ENCODE data around the gene TMBIM4.
"Not testable (repeated sequence)": the region's sequence is repeated elsewhere in the genome, so short reads cannot be mapped to it uniquely, and the experiment has no call there.

Gene TMBIM4

GRCh38 chr12:66182956-66183355 is 13.2 kb upstream of the TMBIM4 start:
- no peaks in the 10 kb centered on the region for H3K4me1 ChIP-seq (ENCODE audit: control insufficient read depth, insufficient read depth, low read length)
- no peaks in the 10 kb centered on the region for H3K36me3 ChIP-seq (ENCODE audit: control insufficient read depth, insufficient read depth, low read length)
- no peaks in the 10 kb centered on the region for H3K9me3 ChIP-seq (ENCODE audit: control insufficient read depth, insufficient read depth, low read depth, low read length)
- H3K4me3 ChIP-seq (ENCODE audit: low read depth, low read length) = no peak overlapping the region
- peaks cover 14% of the 10 kb centered on the region for H3K27me3 ChIP-seq (ENCODE audit: control insufficient read depth, insufficient read depth, low read length)
- no peak overlapping the region for H3K9ac ChIP-seq (ENCODE audit: low read length)
- no peak overlapping the region for H3K27ac ChIP-seq (ENCODE audit: low read depth, low read length)

GRCh38 chr12:66176105-66176900 is 6.5 kb upstream of the TMBIM4 start:
- Histone ChIP-seq H3K9me3 (ENCODE audit: control insufficient read depth, insufficient read depth, low read depth, low read length) (peaks cover 13% of the 10 kb centered on the region; the same call in 1 of the 2 replicates), H3K27me3 (ENCODE audit: control insufficient read depth, insufficient read depth, low read length) (no peaks in the 10 kb centered on the region), H3K27ac (ENCODE audit: low read depth, low read length) (no peak overlapping the region), H3K36me3 (ENCODE audit: control insufficient read depth, insufficient read depth, low read length) (no peaks in the 10 kb centered on the region), H3K4me1 (ENCODE audit: control insufficient read depth, insufficient read depth, low read length) (no peaks in the 10 kb centered on the region), H3K4me3 (ENCODE audit: low read depth, low read length) (no peak overlapping the region), H3K9ac (ENCODE audit: low read length) (no peak overlapping the region)

- H3K36me3 ChIP-seq (ENCODE audit: control insufficient read depth, insufficient read depth, low read length) = not testable (repeated sequence)
These were observed 4.9 kb upstream of the TMBIM4 start for GRCh38 chr12:66174391-66175325.

DNA sequence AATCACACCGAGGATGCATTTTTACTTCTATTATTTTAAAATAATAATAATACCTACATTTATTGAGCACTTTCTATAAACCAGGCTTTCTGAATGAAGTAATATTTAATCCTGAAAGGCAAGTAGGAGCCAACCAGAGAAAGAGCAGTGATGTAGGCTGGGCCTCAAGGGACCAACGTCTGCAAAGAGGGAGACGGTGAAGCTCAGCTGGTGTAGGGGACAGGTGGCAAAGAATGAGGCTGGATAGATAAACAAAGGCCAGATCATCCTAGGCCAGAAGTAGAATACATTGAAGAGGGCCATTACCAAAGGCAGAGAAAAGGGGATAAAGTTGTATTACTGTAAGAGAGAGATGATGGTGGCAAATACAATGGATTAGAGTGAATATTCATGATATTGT is 810 bp upstream of the TMBIM4 start:
- Histone ChIP-seq H3K9me3 (ENCODE audit: control insufficient read depth, insufficient read depth, low read depth, low read length) (peaks cover 25% of the 10 kb centered on the region; the same call in 1 of the 2 replicates), H3K9ac (ENCODE audit: low read length) (no peak overlapping the region)

More at GRCh38 chr12:66174391-66175325, 4.9 kb upstream of the TMBIM4 start:
- not testable (repeated sequence) for H3K27me3 ChIP-seq (ENCODE audit: control insufficient read depth, insufficient read depth, low read length); H3K27ac ChIP-seq (ENCODE audit: low read depth, low read length); H3K4me1 ChIP-seq (ENCODE audit: control insufficient read depth, insufficient read depth, low read length); H3K4me3 ChIP-seq (ENCODE audit: low read depth, low read length); H3K9ac ChIP-seq (ENCODE audit: low read length)
- H3K9me3 ChIP-seq (ENCODE audit: control insufficient read depth, insufficient read depth, low read depth, low read length) = peaks cover 13% of the 10 kb centered on the region; the same call in 1 of the 2 replicates

GRCh38 chr12:66168410-66168809 is 1.4 kb downstream of the TMBIM4 start:
- no peaks in the 10 kb centered on the region for H3K27me3 ChIP-seq (ENCODE audit: control insufficient read depth, insufficient read depth, low read length)
- peak overlapping the region; percentile 94 for H3K4me3 ChIP-seq (ENCODE audit: low read depth, low read length)
- no peak overlapping the region for H3K27ac ChIP-seq (ENCODE audit: low read depth, low read length)
- no peak overlapping the region for H3K9ac ChIP-seq (ENCODE audit: low read length)
- no peaks in the 10 kb centered on the region; the same call in 1 of the 2 replicates for H3K4me1 ChIP-seq (ENCODE audit: control insufficient read depth, insufficient read depth, low read length)
- peaks cover 15% of the 10 kb centered on the region; the same call in 1 of the 2 replicates for H3K9me3 ChIP-seq (ENCODE audit: control insufficient read depth, insufficient read depth, low read depth, low read length)
- no peaks in the 10 kb centered on the region for H3K36me3 ChIP-seq (ENCODE audit: control insufficient read depth, insufficient read depth, low read length)

More for the DNA sequence above, 810 bp upstream of the TMBIM4 start:
- Histone ChIP-seq H3K36me3 (ENCODE audit: control insufficient read depth, insufficient read depth, low read length) (no peaks in the 10 kb centered on the region), H3K4me3 (ENCODE audit: low read depth, low read length) (0 out of 2 replicates have a peak overlapping the region, but pooled peaks have one; percentile 94), H3K27me3 (ENCODE audit: control insufficient read depth, insufficient read depth, low read length) (no peaks in the 10 kb centered on the region), H3K4me1 (ENCODE audit: control insufficient read depth, insufficient read depth, low read length) (no peaks in the 10 kb centered on the region; the same call in 1 of the 2 replicates), H3K27ac (ENCODE audit: low read depth, low read length) (no peak overlapping the region)

- Histone ChIP-seq H3K9me3 (ENCODE audit: control insufficient read depth, insufficient read depth, low read depth, low read length) (peaks cover 20% of the 10 kb centered on the region; the same call in 1 of the 2 replicates), H3K9ac (ENCODE audit: low read length) (no peak overlapping the region), H3K27ac (ENCODE audit: low read depth, low read length) (no peak overlapping the region), H3K4me1 (ENCODE audit: control insufficient read depth, insufficient read depth, low read length) (no peaks in the 10 kb centered on the region; the same call in 1 of the 2 replicates), H3K4me3 (ENCODE audit: low read depth, low read length) (no peak overlapping the region), H3K27me3 (ENCODE audit: control insufficient read depth, insufficient read depth, low read length) (no peaks in the 10 kb centered on the region), H3K36me3 (ENCODE audit: control insufficient read depth, insufficient read depth, low read length) (no peaks in the 10 kb centered on the region)
These were observed 3.2 kb downstream of the TMBIM4 start for GRCh38 chr12:66166561-66166960.

- H3K27ac ChIP-seq (ENCODE audit: low read depth, low read length) = no peak overlapping the region
- peaks cover 22% of the 10 kb centered on the region; the same call in 1 of the 2 replicates for H3K9me3 ChIP-seq (ENCODE audit: control insufficient read depth, insufficient read depth, low read depth, low read length)
- no peaks in the 10 kb centered on the region for H3K27me3 ChIP-seq (ENCODE audit: control insufficient read depth, insufficient read depth, low read length)
- H3K4me1 ChIP-seq (ENCODE audit: control insufficient read depth, insufficient read depth, low read length) = no peaks in the 10 kb centered on the region; the same call in 1 of the 2 replicates
- no peak overlapping the region for H3K9ac ChIP-seq (ENCODE audit: low read length)
- no peaks in the 10 kb centered on the region for H3K36me3 ChIP-seq (ENCODE audit: control insufficient read depth, insufficient read depth, low read length)
- H3K4me3 ChIP-seq (ENCODE audit: low read depth, low read length) = no peak overlapping the region
These were observed 4.7 kb downstream of the TMBIM4 start for GRCh38 chr12:66165141-66165540.

- Histone ChIP-seq H3K9me3 (ENCODE audit: control insufficient read depth, insufficient read depth, low read depth, low read length) (peaks cover 22% of the 10 kb centered on the region; the same call in 1 of the 2 replicates), H3K27me3 (ENCODE audit: control insufficient read depth, insufficient read depth, low read length) (no peaks in the 10 kb centered on the region), H3K27ac (ENCODE audit: low read depth, low read length) (no peak overlapping the region), H3K4me1 (ENCODE audit: control insufficient read depth, insufficient read depth, low read length) (no peaks in the 10 kb centered on the region; the same call in 1 of the 2 replicates), H3K9ac (ENCODE audit: low read length) (no peak overlapping the region), H3K36me3 (ENCODE audit: control insufficient read depth, insufficient read depth, low read length) (peaks cover 6% of the 10 kb centered on the region; the same call in 1 of the 2 replicates), H3K4me3 (ENCODE audit: low read depth, low read length) (no peak overlapping the region)
These were observed 5.4 kb downstream of the TMBIM4 start for GRCh38 chr12:66164349-66164821.

DNA sequence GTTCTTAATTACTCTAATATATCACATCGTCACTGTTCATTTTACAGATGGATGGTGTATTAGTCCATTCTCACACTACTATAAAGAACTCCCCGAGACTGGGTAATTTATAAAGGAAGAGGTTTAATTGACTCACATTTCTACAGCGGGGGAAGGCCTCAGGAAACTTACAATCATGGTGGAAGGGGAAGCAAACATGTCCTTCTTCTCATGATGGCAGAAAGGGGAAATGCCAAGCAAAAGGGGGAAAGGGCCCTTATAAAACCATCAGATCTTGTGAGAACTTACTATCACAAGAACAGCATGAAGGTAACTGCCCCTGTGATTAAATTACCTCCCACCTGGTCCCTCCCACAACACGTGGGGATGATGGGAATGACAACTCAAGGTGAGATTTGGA is 6.5 kb downstream of the TMBIM4 start:
- Histone ChIP-seq H3K27me3 (ENCODE audit: control insufficient read depth, insufficient read depth, low read length) (no peaks in the 10 kb centered on the region), H3K4me3 (ENCODE audit: low read depth, low read length) (no peak overlapping the region), H3K36me3 (ENCODE audit: control insufficient read depth, insufficient read depth, low read length) (peaks cover 8% of the 10 kb centered on the region; the same call in 1 of the 2 replicates), H3K9me3 (ENCODE audit: control insufficient read depth, insufficient read depth, low read depth, low read length) (peaks cover 22% of the 10 kb centered on the region; the same call in 1 of the 2 replicates), H3K27ac (ENCODE audit: low read depth, low read length) (no peak overlapping the region), H3K9ac (ENCODE audit: low read length) (no peak overlapping the region), H3K4me1 (ENCODE audit: control insufficient read depth, insufficient read depth, low read length) (no peaks in the 10 kb centered on the region)

DNA sequence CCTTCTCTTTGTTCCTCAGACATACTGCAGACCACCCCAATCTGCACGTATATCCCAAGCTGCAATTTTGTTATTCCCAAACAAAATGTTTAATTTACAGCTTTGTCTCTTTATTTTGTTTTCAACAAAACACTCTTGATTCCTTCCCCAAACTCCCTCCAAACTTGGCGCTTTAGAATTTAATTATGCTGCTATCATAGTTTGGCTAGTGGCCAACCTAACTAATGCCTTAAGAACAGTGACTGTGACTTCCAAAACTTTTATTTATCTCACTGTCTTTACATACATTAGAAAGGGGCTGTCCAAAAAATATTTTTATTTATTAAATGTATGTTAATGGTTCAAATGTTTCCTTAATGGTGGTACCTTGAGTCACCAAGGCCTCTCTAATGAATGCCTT is 7.1 kb downstream of the TMBIM4 start:
- no peaks in the 10 kb centered on the region for H3K4me1 ChIP-seq (ENCODE audit: control insufficient read depth, insufficient read depth, low read length)
- H3K27me3 ChIP-seq (ENCODE audit: control insufficient read depth, insufficient read depth, low read length) = no peaks in the 10 kb centered on the region
- H3K27ac ChIP-seq (ENCODE audit: low read depth, low read length) = no peak overlapping the region
- H3K4me3 ChIP-seq (ENCODE audit: low read depth, low read length) = no peak overlapping the region
- H3K36me3 ChIP-seq (ENCODE audit: control insufficient read depth, insufficient read depth, low read length) = peaks cover 8% of the 10 kb centered on the region; the same call in 1 of the 2 replicates
- no peak overlapping the region for H3K9ac ChIP-seq (ENCODE audit: low read length)
- peaks cover 22% of the 10 kb centered on the region; the same call in 1 of the 2 replicates for H3K9me3 ChIP-seq (ENCODE audit: control insufficient read depth, insufficient read depth, low read depth, low read length)
